AG04449 (cell line): ENCODE measurements around the gene KCNG3.

ENCODE experiments used
- CTCF ChIA-PET: fragments of 350-600 bp; formaldehyde crosslinking; extraction: SDS; loops from one replicate; lab custom pipeline; 2021; ENCODE audit warnings: antibody characterized with exemption; lab: Yijun Ruan, JAX
- POLR2A ChIA-PET: fragments of 400-600, 350-600 bp; formaldehyde crosslinking; extraction: SDS; loops from one replicate; lab custom pipeline; 2020; ENCODE audit warnings: antibody characterized with exemption, inconsistent platforms; lab: Yijun Ruan, JAX
- DNase-seq: peaks from one replicate; pipeline ENCODE4 v3.0.0-alpha.2; 2010; ENCODE audit warnings: low read depth, low spot score
- H3K4me3 ChIP-seq: 2 replicates; pipeline ENCODE4 v1.5.1; 2011; ENCODE audit warnings: low read depth, mild to moderate bottlenecking, control low read depth, low read length
- CTCF ChIP-seq: IDR thresholded peaks from one replicate; pipeline ENCODE4 v1.5.1; 2011; ENCODE audit warnings: mild to moderate bottlenecking, moderate library complexity, low read length, control low read depth, inconsistent platforms; ENCODE audit not compliant: insufficient read depth; ENCODE audit errors: missing control alignments

Gene KCNG3

GRCh38 chr2:42503291-42503690 lies 9.5 kb upstream of the KCNG3 start:
- TF ChIP-seq CTCF: no peak
- POLR2A ChIA-PET: no interaction called here
- CTCF ChIA-PET: interaction anchor here (1.4 to 3.9 kb wide), 2 partner anchors 8 to 160 kb away, joined by 4 to 17 read pairs; no protein-coding TSS in a partner anchor
- no peak for DNase-seq
- no peak overlapping the region for H3K4me3 ChIP-seq

- no peak for DNase-seq
- ChIA-PET POLR2A (no interaction called here), CTCF (interaction anchor here (0.9 to 7.5 kb wide), 6 partner anchors 8 to 312 kb away, joined by 3 to 71 read pairs (median 4); no protein-coding TSS in a partner anchor)
- no peak overlapping the region for H3K4me3 ChIP-seq
- TF ChIP-seq CTCF: no peak
These were observed 4.7 kb upstream of the KCNG3 start for GRCh38 chr2:42498497-42498896.

- no peak for DNase-seq
- no peak for TF ChIP-seq CTCF
- ChIA-PET POLR2A (no interaction called here), CTCF (interaction anchor here (0.7 to 7.5 kb wide), 19 partner anchors 9 to 399 kb away, joined by 3 to 71 read pairs (median 3); no protein-coding TSS in a partner anchor)
- H3K4me3 ChIP-seq: no peak overlapping the region
These were observed 1.8 kb upstream of the KCNG3 start for GRCh38 chr2:42495611-42496010.

GRCh38 chr2:42495234-42495581 lies 1.4 kb upstream of the KCNG3 start:
- TF ChIP-seq CTCF: no peak
- no peak for DNase-seq
- ChIA-PET CTCF (interaction anchor here (0.7 to 7.5 kb wide), 18 partner anchors 9 to 399 kb away, joined by 3 to 71 read pairs (median 3); no protein-coding TSS in a partner anchor), POLR2A (no interaction called here)
- H3K4me3 ChIP-seq: no peak overlapping the region

- TF ChIP-seq CTCF: peak; percentile 73
- ChIA-PET CTCF (interaction anchor here (0.7 to 7.5 kb wide), 19 partner anchors 10 to 398 kb away, joined by 3 to 71 read pairs (median 3); no protein-coding TSS in a partner anchor), POLR2A (interaction anchor here (0.5 kb wide), 1 partner anchor 82 kb away, joined by 3 read pairs; no protein-coding TSS in a partner anchor)
- H3K4me3 ChIP-seq: peak overlapping the region; percentile 50
- peak; percentile 14 for DNase-seq
These were observed 812 bp upstream of the KCNG3 start for GRCh38 chr2:42494355-42495233.
